HuH-7 (cell line): Measurements from ENCODE around the gene TBX3.

ENCODE experiments used
- DNase-seq: peaks from one replicate; pipeline ENCODE4 v3.0.0; 2011; ENCODE audit warnings: low spot score

TBX3 gene

DNA sequence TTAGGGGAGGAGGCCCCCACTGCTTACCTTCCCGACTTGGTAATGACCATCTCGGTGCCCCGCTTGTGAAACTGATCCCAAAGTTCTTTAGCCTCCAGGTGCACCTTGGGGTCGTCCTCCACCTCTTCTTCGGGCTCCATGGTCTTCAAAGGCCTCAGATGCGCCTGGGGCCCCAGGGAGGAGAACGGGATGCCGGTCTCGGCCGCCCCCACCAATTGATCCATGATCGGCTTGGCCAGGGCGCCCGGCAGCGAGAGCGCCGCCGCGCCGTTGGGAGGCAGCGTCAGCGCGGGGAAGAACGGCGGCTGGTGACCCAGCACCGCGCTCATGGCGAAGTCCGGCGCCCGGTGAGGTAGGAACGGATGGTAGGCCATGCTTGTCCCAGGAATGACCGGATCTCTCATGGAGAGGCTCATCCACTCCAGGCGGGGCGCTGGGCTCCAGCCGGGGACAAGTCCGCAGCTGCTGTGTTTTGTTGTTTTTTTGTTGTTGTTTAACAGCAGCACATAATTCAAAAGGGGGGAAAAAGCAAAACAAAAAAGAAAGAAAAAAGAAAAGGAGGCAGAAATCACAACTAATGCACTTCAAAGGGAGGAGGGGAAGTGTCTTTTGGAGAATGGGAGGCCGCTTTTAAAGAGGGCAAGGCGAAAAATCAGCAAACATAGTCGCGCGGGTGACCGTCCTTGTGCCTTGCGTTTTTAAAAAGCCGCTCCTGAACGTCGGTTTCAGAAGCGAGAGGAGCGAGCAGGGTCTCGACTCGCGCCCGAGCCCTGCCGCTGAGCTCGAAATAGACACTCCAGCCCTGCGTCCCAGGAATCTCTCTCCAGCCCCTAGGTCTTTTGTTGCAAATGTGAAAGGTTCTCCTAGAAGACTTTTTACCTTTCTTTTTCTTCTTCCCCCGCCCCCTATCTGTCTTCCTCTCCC is 928 bp downstream of the TBX3 start:
- peak; percentile 28 for DNase-seq

DNA sequence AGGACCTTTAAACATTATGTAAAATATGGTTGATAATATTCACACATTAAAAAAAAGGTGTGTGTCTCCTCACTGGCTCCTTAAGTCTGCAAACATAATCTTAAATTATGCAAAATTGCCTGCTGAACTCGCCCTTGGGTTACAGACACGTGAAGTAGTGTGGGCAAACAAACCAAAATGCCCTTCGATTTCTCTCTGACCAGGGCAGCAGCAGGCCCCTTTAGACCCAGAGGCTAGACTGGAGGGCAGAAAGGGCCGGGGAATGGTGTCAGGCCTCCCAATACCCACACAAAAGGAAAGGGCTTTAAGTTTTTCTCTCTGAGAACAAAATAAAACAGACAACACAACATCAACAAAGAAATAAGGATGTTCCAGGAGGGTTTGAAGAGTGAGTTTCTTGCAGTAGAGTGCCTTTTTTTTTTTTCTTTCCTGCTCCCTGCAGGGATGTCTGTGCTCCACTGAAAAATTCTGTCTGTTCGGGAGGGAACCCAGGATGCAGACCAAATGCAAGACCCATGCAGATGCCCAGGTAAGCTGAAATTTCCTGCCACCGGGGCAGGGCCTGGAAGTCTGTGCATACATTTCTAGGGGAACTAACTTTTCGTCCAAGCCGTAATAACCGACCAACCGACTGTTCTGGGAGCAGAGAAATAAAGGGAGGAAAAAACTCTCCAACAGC is 1.7 kb downstream of the TBX3 start:
- no peak for DNase-seq

DNA sequence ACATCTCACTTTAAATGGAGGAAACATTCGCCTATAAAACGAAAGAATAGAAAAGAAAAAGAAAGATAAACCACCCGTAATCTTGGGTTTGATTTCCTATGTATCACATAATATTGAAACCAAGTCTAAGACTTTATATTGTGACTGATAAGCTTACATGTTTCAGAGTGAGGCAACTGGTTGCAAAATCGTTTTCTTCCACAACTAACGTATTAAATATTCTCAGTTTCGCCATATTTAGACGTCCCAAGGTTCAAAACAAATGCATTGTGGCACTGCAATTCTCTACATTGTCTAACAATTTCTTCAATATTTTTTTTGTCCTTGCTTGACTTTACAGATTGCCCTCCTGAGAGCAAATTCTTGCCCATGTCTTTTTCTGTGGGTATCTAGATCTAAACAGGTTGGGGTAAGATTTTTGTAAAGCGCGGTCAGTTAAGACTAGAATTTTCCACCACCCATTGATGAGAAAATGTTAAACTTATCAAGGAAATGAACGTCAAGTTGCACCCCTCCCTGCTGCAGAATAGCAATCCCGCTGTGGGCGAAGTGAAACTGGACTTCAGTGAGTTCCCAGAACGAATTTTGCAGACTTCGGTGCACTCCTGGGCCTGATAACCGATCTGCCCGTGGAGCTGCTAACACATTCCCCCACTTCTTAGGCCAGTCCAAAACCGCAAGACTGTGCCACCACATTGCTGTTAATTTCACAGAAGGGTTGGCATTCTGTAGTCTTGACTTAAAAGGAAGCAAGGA is 2.7 kb downstream of the TBX3 start:
- DNase-seq: no peak

DNA sequence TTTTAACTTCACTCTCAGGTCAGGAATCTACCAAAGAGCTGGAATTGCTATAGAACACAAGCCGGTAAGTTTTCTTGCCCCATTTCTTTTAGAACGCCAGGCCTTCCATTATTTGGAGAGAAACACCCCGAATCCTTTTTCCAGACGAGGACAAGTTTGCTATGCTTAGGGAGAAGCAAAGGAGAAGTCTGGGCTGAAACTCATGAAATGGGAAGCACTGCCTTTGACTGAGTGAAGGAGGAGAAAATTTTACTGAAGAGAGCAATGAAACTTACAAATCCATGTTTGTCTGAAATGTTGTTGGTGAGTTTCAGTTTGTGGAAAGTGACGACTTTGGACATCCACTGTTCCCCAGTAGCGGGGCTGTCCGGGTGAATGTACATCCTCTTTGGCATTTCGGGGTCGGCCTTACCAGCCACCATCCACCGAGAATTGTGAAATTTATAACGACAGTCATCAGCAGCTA is 3.3 kb downstream of the TBX3 start:
- no peak for DNase-seq

DNA sequence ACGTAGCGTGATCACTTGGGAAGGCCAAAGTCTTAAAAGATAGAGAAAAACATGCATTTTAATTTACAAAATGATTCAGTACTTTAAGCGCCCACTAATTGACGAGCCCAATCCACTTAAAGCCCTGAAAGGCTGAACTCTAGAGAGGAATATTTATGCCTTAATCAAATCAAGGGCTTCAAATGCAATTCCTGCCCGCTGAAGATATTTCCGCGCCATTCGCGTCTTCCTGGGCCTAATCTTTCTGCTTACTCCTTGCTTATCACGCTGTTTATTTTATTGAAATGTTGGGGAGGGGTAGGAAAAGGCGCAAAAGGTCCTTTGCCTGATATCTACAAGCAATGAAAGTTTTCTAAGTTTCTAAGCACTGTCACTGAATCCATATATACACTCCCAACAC is 4.0 kb downstream of the TBX3 start:
- no peak for DNase-seq

DNA sequence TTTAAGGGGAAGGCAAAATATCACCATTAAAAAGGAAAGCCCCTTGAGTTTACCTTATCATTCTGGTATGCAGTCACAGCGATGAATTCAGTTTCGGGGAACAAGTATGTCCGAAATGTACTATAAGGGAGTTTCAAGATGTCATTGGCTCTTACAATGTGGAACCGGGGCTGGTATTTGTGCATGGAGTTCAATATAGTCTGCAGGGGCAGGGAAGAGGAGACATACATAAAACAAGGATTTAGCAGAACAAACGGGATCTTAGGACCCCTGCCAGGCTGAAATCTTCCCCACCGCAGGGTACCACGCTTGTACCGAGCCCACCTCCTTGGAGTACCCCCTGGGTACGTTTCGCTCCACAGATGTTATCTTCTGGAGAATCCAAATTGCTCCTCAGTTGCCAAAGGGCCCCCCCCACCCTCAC is 4.5 kb downstream of the TBX3 start:
- no peak for DNase-seq

DNA sequence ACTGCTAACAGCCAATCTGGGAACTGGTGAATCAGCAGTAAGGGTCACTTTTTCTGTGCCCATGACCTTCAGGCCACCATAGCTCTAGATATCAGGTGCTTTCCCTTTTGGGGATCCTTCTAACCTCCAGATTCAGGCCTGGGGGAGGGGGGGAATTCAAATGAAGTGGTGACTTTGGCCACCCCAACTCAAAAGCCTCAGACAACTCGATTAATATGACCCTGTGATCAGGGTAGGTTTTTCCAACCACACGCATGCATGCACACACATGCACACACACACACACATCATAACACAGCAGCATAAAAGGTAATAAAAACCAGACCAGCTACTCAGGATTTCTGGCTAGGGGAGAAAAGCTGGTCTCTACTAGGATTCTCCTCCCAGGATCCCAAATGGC is 5.3 kb downstream of the TBX3 start:
- DNase-seq: no peak

DNA sequence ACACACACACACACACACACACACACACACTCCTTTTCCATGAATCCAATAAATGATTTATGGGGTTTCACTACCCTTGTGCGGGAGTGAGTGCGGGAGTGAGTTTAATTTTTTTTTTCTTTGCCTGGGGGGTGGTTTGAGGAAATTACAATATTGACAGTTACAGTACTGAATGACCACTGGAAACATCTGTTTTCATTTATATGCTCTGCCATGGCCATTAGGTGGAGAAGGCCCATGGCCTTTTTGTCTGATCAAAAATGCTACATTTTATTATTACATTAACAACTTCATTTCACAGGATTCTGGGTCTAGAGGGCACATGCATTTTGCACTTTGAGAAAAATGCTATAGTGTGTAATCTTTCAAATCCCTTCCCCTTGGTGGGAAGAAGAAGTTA is 5.9 kb downstream of the TBX3 start:
- no peak for DNase-seq

DNA sequence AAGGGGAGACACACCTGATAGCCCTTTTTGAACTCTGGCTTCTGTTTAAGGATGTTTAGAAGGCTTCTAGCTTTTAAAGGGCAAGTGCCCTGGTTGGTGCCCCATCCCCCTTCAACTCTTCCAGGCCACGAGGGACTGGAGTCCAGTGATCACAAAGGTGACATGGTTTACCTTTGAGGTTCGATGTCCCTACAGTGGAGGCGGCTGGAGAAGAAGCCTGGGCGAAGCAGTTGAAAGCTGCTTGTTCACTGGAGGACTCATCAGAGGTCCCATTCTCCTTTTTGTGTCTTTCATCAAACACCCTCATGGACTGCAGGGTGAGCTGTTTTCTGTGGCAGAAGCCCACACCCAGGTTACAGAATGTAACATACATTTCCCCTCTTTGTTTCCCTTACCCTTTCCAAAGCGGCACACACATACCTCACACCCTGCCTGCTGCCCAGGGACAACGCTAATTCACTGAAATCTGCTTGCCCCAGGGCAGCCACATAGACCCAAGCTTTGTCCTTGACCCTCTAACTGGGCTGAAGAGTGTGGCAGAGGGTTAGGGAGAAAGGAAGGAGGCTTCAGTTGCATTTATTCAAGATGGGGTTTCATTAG is 7.7 kb downstream of the TBX3 start:
- no peak for DNase-seq

DNA sequence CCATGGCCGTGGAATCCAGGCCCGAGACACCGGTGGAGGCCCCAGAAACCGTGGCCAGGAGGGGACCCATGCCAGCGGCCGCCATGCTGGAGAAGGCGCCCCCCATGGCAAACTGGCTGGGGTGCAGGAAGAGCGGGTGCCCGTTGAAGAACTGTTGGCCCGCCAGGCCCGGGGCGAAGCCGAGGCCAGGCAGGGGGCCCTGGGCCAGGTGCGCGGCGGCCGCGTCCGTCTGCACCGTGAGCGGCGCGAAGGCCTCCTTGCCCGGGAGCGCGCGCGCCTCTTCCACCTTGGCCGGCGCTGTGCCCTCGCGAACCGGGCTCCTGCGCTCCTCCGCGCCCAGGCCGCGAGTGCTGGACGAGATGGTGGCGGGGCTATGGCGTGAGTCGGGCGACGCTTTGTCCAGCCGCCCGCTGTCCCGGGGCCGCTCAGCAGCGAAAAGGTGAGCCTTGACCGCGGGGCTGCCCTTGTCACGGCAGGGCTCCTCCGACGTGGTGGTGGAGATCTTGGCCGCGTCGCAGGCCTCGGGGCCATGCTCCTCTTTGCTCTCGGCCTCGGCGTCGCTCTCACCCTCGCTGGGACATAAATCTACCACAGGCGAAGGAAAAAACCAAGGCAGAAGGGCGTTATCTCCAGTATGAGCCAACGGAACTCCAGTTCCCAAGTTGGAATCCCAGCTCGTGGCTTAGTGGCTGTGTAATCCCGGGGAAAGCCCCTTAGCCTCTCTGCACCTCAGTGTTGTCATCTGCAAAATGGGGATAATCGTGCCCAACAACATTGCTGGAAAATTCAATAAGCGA is 9.5 kb downstream of the TBX3 start:
- no peak for DNase-seq

DNA sequence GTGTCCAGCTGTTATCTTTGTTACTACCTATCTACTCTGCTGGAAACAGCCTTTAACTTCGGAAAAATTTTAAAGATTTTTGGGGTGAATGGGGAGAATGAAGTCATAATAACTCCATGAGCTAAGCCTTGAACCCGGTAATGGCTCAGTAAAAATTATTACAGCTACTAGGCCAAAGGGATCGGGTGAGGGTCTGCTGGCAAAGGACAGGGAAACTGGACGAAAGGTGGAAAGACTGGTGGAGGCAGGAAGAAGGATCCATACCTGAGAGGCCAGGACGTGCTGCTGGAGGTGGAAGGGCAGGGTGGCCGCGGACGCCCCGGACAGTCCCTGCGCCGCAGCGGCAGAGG is 10.1 kb downstream of the TBX3 start:
- no peak for DNase-seq

DNA sequence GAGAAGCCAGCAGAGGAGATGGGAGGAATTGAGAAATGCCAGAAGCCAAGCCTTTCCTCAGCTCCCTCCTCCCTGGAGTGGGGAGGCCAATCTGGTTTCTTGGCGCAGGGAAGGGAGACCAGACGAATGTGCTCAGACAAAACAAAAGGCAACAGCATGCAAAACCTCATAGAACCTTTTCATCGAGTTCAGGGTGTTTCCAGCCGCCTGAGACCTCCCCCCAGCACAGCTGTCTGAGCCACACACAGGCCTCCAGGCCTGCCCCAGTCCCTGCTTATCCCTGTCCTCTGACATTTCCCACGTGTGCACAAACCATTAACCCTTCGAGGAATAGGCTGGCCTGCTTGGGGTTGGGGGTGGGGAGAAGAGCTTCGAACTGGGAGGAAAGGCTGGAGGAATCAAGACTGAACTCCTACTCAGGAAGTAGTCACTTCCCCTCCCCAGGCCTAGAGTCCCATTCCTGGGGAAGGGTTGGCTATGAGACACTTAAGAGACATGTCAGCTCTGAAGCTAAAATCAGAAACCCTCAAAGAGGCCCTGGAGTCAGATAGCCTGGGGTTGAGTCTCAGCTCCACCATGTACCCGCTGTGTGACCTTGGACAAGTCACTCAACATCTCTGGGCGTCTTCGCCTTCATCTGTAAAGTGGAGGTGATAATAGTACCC is 10.7 kb downstream of the TBX3 start:
- no peak for DNase-seq

DNA sequence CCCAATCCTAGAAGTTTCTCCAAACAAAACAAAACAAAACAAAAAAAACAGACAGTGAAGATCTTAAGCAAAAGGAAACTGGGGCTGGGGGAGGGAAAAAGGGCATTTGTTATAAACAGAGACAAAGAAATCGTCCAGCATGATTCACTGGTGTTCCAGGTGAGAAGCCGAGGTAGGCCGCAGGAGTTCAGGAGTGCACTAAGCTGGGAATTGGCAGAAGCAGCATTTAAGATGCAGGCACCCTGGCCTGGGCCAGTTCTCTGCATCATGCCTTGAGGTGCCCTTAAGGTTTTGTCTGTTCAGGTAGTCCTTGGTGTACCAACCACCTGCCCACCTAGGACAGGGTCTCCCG is 11.2 kb downstream of the TBX3 start:
- no peak for DNase-seq

DNA sequence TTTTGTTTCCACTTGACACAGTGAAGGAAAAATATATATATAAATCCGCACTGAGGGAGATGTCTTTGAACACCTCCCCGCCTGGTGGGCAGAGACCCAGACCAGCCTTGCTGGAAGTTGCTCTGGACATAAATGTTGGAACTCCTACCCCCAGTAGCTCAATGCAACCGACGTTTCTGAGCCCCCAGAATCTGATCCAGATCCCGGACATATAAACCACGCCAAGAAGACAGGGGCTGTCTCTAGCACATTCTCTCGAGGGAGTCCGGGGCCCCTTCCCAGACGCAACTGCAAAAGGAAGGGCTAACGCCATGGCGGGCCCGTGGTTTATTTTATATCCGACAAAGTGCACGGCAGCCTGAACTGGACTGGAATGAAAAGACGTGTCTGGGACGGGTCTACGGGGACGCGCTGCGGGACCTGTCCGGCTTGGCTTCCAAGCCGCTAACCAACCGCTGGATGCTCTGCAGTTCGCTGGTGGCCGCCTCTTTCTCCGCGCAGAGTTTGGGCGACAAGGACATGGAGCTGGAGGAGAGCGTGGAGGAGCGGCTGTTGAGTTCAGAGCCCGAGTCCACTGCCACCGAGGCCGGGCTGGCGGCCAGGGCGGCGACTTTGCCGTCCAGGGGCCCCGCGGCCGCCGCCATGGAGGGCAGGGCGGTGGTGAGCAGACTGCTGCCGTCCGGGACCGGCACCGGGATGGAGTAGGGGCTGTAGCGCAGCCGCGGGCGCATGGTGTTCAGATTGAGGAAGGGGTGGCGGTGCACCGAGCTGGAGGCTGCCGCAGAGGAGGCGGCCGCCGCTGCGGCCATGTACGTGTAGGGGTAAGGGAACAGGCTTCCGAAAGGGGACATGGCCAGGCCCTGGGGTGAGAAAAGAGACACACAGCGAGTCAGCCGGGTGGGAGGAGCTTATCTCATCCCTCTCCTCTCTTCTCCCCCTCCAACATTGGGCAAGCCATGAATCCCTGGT is 12.2 kb downstream of the TBX3 start:
- DNase-seq: no peak

DNA sequence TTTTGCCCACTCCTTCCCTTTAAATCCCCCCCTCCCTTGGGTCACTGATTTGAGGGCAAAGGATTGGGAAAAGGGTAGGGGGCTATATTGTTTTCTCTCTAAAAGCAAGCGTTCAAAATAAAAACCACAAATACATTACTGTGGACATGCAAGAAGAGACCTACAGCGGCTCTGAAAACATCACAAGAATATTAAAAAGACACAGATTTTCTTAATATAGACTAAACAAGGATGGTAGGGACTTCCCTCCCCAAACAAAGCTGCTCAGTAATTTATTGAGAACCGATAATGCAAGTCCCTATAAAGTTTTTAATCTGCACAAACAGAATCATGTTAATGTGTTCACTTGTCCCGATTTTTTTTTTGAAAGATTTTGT is 12.9 kb downstream of the TBX3 start:
- no peak for DNase-seq

DNA sequence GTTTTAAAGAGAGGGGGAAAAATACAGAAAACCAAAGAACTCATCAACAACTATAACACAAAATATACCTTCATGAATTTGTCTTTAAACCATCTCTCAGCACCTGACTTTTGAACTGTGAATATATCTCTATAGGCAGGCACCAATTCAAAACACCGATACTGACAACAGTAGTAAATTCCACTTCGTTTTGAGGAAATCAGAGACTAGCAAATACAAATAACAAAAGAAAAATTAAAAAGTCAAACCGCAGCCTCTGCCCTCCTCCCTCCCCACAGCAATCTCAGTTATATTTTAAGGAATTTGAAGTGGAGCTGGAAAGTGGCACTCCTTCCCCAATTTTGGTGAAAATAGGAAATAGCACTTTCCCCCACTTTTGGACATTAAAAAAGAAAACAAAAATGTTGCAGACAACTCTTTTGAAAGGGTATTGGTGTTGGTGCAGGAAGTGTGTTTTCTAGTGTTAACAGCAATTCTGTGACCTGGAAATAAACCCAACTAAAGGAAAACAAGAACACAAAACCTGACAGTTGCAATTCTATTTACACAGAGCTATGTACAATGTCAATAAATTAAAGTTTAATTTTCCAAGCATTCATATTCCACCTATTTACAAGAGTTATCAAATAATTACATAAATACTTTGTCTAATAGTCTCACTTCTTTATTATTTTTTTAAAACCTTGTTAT is 13.5 kb downstream of the TBX3 start:
- no peak for DNase-seq

DNA sequence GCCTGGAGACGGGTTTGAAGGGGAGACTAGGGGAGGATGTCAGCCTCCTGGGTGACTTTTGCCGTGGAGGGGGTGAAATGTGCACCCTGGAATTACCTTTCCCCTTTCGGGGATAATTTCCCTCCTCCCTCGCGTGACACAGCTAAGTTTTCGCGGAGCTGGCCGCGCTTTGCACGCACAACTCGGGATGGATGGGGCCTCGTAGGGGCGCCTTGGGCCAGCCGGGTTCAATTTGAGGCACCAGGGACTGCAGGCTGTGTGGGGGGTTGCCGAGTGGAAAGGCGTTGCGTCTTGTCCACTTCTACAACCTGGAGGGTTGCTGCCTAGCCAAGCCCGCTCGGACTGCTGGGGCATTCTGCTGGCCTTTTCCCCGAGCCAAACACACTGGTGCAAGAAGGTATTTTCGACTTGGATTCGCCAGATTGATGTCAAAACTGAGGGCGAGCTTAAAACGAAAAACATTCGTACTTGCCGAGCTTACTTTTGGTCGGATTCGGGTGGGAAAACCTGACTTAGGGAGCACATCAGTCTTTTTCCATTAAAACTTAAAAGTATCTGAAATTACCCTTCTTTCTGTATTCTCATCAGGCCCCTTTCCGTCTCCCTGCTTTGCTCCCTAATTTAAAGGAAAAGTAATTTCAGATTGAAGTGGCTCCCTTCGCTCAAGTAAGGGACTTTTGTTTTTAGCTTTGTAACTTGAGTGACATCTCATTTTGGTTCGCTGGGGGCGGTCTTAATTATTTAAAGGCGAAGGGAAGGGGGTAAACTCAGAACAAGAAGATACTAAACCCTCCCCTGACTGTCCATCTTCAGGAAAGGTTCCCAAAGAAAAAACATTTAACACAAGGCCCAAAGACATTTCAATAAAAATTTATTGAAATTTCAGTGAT is 14.3 kb downstream of the TBX3 start:
- DNase-seq: no peak

DNA sequence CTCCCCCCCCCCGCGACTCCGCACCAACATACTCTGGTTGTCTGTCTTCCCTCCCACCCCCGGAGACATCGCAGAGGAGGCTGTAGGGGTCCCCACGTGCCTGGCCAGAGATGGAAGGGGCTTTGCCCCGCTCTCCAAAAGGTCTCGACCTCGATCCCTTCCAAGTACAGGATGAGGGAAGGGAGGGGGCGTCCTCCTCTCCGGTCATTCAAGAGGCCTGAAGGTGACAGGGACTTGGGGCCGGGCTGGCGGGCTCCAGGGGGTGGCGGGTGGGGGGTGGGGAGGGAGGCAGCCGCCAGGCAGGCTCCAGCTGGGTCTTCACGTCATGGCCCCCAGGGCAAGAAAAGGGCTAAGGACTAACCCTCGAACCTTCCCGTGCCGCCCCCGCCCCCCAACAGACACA is 15.1 kb downstream of the TBX3 start:
- DNase-seq: no peak
